GM19324 (cell line): ENCODE results near the gene PPP1R12C.
"Not testable (repeated sequence)": the region's sequence is repeated elsewhere in the genome, so short reads cannot be mapped to it uniquely, and the experiment has no call there.

Experiments used
- ATAC-seq: cut with Tn5 transposase; IDR thresholded peaks from one replicate; pipeline ENCODE4 v1.9.1; 2021; ENCODE audit warnings: mild to moderate bottlenecking, moderate library complexity; ENCODE audit not compliant: unreplicated experiment, low FRiP score

Gene PPP1R12C

DNA sequence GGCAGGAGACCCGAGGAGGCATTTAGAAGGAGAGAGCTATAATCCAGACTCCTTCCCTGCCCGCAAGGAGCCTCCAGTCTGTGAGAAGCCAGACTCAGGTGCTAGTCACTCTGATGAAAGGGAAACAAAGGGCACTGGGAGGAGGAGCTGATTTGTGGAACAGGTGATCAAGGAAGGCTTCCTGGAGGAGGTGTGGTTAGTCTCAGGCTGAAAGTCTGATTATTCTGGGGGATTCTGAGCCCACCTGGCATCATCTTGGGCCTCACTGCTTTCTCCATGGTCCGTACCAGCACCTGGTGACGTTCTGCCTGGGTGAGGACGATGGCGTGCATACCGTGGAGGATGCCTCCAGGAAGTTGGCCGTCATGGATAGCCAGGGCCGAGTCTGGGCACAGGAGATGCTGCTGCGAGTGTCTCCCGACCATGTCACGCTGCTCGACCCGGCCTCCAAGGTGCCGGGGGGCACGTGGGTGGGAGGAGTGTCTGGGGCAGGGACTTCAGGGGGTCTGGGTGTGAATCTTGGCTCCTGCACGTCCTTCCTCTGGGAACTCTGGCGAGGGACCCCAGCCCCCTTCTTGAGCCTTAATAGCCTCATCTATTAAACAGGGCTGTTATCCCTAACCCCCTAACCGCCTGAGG, 37.9 kb downstream of the PPP1R12C start:
- ATAC-seq: no peak

DNA sequence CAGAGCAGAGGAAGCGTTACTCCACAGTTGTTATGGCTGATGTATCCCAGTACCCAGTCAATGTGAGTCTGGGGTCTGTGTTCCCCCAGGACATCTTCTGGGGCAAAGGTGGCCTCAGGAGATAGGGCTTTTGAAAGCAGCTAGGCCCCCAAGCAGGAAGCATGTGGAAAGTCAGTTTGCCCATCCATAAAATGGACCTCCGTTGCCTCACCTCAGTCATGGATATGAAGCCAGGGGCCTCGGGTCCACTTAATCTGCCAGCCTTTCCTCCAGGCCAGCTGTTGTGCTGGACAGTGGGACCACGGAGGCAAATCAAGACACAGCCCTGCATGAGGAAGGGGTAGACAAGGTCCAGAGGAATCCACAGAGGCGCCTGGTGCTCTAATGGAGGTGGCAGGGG, 38.4 kb downstream of the PPP1R12C start:
- ATAC-seq: no peak

DNA sequence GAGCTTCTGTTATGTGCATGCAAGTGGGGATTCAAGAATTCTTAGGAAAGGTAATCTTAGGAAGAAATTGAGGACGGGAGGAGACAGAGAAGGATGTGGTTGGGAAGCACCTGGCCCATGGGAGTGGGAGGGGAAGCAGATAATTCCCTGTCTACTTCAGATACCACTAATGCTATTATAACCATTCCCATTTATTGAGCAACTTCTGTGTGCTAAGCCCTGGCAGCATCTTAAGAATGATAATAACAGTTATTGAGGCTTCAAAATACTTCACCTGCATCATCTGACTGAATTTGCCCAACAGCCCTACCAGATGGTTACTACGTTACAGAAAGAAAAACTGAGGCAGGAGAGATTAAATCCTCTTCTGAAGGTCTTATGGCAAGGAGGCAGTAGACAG, 40.3 kb downstream of the PPP1R12C start:
- ATAC-seq: no peak

DNA sequence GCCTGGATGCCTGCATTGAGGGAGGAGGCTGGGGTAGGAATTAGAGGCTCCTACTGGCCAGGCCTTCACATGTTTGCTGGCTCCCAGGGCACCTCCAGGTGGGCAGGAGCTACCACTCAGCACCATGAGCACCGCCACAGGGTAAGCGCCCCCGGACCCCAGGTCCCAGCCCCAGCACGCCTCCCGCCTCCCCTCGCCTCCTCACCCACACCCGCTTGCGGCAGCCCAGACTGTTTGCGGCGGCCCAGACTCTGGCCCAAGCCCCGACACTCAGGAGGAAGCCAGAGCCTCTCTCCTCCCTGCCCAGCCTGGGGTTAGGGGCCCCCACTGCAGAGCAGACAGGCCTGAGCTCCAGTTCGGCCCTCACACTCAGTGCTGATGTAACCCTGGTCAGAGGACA, 41.1 kb downstream of the PPP1R12C start:
- ATAC-seq: no peak

DNA sequence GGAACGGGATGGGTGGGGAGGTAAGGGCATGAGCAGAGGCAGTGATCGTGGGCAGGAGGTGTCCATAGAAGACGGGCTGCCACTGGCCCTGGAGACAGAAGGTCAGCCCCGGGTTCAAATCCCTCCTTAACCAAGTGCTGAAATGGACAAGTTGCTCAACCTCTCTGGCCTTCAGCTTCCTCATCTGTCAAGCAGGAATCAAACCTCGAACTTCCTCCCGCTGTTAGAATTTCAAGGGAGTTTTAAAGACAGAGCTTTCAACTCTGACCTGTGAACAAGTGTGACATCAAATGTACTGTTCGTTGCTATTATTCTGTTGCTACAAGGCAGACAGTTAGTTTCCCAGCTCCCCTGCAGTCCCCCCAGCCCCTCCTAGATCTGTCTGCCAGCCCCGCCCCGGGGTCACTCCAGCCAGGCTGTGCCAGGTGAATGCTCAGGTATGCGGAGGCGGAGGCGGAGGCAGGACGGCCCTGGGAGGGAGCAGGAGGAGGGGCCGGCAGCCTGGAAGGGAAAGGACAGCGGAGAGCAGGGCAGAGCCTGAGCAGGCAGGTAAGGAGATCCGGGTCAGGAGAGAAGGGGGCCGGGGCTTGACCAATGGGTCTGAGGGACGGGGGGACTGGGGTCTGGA, 42.0 kb downstream of the PPP1R12C start, which contains the start of gene EPS8L1:
Gene EPS8L1 (plus strand): TSS at position 499 of the 628 bp plus-strand sequence. CDS start 576 bp downstream, outside the sequence.
- ATAC-seq: no peak

DNA sequence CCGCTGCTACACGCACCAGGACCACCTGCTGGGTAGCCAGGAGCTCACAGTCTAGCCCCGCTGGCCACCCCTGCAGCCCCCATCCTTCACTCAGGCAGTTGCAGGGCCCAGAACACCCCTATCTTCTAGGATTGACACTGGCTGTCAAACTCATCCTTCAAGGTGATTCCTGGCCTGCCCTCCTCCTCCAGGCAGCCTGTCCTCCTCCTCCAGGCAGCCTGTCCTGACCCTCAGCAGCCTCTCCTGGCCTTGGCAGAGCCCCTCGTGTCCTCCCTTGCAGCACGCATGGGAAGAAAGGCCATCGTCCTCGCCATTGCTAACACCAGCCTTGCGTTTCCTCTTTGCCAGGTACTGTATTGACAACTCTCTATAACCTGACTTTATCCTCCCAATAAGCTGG, 45.5 kb downstream of the PPP1R12C start:
- ATAC-seq: no peak

DNA sequence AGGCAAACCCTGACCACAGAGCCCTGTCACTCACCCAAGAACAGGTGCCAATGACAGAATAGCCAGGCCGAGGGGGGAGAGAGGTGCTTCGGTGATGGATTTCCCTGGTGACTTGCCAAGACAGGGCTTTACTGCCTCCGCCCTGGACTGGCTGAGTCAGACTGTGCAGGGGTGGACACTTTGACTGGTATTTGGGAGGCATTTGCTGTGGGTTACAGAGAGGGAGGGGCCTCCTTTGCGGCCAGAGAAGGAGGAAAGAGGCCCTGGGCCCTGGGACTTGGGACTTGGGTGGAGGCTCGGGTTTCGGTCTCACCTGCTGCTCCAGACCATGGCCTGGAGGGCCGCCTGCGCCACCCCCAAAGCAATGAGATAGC, 46.3 kb downstream of the PPP1R12C start:
- no peak for ATAC-seq

DNA sequence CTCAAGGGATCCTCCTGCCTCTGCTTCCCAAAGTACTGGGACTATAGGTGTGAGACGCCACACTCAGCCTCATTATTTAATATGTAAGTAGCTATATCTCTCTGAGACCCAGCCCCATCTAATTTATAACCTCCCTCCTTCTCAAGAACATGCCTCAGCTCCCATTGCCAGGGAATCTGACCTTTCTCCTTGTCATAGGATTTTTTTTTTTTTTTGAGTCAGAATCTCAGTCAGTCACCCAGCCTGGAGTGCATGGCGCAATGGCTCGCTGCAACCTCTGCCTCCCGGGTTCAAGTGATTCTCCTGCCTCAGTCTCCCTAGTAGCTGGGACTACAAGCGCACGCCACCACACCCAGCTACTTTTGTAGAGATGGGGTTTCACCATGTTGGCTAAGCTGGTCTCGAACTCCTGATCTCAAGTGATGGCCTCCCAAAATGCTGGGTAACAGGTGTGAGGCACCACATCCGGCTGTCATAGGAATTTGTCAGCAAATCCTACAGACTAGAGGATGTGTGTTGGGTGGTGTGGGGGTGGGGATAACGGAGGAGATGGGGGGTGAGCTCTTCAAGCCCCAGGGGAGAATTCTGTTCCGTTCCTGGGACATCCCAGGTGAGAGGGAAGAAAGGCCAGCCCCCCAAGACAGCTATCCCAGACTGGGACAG, 46.8 kb downstream of the PPP1R12C start:
- no peak for ATAC-seq

DNA sequence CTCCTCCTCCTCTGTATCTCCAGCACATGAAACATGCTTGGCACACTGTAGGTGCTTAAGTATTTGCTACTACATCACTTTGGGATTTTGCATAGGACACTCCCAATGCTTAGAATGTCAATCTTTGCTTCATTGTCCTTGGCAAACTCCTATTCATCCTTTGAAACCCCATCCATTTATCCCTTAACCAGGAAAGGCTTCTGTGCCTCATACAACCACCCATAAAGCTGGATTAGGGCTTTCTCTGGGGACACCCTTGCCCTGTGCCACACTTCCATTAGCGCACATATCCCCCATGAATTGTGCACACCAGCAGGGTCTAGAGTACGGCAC, 47.6 kb downstream of the PPP1R12C start:
- no peak for ATAC-seq

DNA sequence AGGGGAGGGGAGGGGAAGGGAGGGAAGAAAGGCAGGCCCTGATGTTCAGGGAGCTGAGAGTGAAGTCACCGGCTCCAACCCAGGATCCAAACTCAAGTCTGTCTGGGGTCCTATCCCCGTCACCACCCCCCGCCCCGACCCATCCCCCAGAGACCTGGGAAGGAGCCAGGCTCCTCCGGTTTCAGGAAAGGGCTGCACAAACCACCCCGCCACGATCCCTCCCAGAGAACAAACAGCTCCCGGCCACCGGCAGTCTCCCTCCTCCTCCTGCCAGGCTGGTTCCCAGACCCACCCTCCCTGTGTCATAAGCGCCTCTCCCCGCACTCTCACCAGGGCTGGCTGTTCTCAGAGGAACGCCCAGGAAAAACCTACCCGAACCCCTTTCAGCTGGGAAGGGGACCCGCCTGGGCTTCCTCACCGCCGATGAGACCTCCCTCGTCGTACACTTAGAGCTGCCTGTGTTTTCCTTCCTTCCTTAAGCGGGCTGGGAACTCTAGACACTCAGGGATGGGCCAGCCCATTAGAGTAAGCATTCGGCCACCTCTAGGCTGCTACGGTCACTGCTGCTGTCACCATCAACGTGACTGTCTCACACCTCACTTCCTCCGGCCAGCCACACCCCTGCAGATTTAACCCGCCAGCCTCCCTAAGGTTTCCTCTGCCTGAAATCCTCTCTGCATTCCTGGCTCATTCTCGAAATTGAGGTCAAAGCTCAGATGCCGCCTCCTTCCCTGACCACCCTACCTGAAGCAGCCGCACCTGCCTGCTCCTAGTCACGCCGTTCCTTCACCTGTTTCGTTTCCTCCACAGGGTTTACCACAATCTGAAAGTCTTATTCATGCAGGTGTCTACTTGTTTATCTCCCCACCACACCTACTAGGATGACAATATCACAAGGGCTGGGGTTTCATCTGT, 48.2 kb downstream of the PPP1R12C start:
- no peak for ATAC-seq

DNA sequence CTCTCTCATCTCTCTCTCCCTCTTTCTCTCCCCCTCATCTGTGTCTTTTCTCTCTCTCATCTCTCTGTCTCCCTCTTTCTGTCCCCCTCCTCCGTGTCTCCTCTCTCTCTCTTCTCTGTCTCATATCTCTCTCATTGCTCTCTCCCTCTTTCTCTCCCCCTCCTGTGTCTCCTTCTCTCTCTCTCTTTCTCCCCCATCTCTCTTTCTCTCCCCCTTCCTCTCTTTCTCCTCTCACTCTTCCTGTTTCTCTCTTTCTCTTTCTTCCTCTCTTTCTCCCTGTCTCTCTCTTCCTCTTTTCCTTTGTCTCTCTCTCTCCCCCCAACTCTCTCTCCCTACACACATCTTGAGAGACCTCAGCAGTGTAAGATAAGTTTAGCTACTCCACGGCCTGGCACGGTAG, 49.6 kb downstream of the PPP1R12C start:
- ATAC-seq: no peak

DNA sequence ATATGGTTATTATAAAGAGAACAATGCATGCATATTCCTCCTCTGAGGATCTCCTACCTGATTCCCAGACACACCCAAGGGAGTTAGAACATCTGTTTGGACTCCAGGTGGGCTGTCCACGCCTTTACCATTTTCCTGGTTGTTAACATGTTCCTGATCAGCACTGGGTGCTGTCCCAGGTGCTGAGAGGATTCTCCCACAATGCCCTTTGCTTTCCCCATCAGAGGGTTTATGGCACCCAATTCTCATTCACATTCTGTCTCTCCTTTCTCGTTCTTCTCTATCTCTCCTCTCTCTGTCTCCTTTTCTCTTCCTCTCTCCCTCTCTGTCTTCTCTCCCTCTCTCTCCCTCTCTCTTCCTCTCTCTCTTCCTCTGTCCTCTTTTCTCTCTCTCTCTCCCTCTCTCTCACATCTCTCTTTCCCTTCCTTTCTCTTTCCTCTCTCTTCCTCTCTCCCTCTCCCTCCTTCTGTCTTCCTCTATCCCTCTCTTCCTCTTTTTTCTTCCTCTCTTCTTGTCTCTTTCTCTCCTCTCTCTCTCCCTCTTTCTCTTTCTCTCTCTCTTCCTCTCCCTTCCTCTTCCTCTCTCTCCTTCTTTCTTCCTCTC, 51.2 kb downstream of the PPP1R12C start:
- no peak for ATAC-seq

DNA sequence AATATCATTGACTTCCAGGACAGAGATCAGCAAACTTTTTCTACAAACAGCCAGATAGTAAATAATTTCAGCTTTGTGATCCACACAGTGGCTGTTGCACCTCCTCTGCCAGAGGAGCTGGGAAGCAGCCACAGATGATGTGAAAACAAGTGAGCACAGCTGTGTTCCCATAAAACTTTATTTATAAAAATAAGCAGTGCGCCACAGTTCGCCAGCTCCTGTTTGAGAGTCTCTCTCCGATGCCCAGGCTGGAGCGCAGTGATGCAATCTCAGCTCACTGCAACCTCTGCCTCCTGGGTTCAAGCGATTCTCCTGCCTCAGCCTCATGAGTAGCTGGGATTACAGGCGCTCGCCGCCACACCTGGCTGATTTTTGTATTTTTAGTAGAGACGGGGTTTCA, 51.9 kb downstream of the PPP1R12C start:
- not testable (repeated sequence) for ATAC-seq

DNA sequence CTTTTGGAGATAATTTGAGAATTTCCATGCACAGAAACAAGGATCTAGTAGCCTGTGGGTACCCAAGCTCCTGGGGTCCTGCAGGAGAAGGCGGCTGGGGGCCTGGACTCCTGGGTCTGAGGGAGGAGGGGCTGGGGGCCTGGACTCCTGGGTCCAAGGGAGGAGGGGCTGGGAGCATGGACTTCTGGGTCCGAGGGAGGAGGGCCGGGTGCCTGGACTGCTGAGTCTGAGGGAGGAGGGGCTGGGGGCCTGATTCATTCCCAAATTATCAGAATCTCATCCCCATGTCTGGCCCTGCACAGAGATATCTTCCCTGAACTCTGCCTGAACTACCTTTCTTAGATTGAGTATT, 54.0 kb downstream of the PPP1R12C start:
- no peak for ATAC-seq

DNA sequence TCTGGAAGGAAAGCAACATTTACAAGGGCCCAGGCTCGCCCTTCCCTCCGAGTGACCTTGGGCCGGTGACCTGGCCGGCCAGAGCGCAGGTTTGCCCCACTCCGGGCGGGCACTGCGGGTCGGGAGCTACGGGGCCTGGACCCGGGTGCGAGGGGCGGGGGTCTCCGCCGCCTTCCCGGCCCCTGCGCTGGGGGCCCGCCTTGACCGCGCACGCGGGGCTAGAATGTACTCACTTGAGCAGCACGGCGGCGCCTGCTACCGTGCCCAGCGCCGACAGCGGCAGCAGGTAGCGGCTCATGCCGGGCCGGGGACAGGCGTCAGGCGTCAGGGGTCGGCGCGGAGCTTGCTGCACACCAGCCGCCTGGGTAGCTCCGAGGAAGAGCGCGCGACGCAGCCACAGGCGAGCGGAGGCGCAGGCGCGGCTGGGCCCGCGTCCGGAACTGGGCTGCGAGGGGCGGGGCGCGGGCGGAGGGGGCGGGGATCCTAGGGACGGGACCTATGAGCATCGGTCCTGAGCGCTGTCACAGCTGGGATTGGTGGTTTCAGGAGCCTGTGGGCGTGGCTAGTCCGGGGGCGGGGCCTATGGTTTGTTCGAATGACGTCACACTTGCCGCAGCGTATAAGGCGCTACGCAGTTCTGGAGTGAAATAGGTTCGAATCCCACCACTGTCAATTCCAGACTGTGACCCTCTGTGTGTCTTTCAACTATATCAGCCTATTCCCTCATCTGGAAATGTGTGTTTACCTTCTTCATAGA, 54.5 kb downstream of the PPP1R12C start, which contains the start of gene RDH13:
Gene RDH13 (minus strand): TSS at position 414 of the 757 bp plus-strand sequence. CDS start 116 bp downstream, at position 298.
- peak; percentile 83 for ATAC-seq

DNA sequence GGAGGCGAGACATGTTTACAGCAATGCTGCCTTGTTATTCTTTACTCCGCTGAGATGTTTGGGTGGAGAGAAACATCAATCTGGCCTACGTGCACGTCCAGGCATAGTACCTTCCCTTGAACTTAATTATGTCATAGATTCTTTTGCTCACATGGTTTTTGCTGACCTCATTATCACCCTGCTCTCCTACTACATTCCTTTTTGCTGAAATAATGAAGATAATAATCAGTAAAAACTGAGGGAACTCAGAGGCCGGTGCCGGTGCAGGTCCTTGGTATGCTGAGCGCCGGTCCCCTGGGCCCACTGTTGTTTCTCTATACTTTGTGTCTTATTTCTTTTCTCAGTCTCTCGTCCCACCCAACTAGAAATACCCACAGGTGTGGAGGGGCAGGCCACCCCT, 57.1 kb downstream of the PPP1R12C start:
- ATAC-seq: not testable (repeated sequence)

DNA sequence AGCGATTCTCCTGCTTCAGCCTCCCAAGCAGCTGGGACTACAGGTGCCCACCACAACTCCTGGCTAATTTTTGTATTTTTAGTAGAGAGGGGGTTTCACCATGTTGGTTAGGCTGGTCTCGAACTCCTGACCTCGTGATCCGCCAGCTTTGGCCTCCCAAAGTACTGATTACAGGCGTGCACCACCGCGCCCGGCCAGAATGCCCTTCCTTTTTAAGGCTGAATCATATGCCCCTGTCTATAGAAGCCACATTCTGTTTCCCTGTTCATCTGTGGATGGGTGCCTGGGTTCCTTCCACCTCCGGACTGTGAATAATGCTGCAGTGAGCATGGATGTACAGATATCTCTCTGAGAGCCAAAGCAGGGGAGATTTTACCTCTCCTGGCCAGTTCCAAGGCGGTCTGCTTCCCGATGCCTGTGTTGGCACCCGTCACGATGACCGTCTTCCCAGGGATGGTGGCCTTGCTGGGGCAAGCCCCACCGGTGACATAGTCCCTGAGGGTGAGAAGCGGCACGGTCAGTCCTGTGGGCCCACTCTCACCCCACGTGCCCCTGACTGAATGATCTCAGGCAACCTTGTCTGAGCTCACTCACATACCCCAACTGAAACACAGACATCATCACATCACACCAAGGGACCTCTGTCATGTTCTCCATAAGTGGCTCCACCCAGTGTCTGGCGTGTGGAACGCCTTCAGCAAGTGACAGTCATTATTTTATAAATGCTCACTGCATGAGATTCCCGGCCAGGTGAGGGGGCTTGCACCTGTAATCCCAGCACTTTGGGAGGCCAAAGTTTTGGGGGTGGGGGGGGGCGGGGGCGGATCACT, 58.4 kb downstream of the PPP1R12C start:
- no peak for ATAC-seq

DNA sequence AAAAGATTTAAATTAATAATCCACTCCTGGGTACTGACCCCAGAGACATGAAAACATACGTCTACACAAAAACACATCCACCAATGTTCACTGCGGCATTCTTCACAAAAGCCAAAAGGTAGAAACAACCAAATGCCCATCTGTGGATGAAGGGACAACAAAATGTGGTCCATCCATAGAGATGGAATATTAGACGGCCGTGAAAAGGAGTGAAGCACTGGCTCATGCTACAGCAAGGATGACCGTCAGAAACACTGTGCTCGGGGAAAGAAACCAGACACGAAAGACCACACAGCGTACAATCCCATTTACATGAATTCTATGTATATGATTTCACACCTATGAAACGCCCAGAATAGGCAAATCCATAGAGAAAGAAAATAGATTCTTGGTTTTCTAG, 60.6 kb downstream of the PPP1R12C start:
- no peak for ATAC-seq

DNA sequence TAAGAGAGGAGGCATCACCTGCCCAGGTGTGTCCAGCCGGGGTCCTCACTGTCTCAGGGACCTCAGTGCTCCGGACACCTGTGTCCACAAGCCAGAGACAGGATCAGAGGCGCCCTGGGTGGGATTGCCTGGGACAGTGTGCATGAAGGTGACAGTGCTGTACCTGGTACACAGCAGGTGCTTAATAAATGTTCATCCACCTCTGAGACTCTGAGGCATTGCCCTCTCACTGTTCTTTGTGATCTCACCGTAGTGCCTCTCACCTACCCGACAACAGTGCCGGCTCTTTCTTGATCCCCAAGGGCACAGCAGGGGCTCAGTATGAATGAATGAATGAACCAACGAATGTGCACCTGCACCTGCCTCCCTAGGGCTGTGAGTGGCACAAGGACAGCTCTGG, 63.7 kb downstream of the PPP1R12C start:
- no peak for ATAC-seq
